OCI-LY7 (cell line): ENCODE measurements around the gene IRS1. TPM values are rescaled to one million over a fixed set of nuclear protein-coding genes. Genes with fewer than 3 reads are reported as not detected.

Experiments used
- BruUV-seq: library from RNA; stranded (reverse); fragments of 400-500 nt; replicated peaks from 2 replicates; lab custom pipeline; 2021; lab: Mats Ljungman, UMichigan
- CTCF ChIA-PET: fragments of 300-600 bp; sonication (Branson Sonifier 250); formaldehyde crosslinking; loops from one replicate; lab custom pipeline; 2022; ENCODE audit warnings: antibody characterized with exemption; ENCODE audit not compliant: unreplicated experiment; lab: Charles Lee
- POLR2A ChIA-PET: fragments of 300-600 bp; sonication (Branson Sonifier 250); formaldehyde crosslinking; loops from one replicate; lab custom pipeline; 2022; ENCODE audit warnings: antibody characterized with exemption; lab: Charles Lee
- DNase-seq: peaks from one replicate; pipeline ENCODE4 v3.0.0-alpha.2; 2015; ENCODE audit warnings: low spot score
- H2AFZ ChIP-seq: fragments of 200-600 bp; sonication (generic), shearing (Covaris generic); 2 replicates; pipeline ENCODE4 v1.6.1; 2014; ENCODE audit warnings: mild to moderate bottlenecking, antibody characterized with exemption, low read length, moderate library complexity
- H3K27ac ChIP-seq: fragments of 200-600 bp; sonication (generic); 2 replicates; pipeline ENCODE4 v1.5.1; 2014; ENCODE audit warnings: mixed run types, low read depth, mild to moderate bottlenecking, moderate library complexity, low read length, inconsistent platforms; ENCODE audit not compliant: poor library complexity, severe bottlenecking
- H3K36me3 ChIP-seq: fragments of 200-600 bp; sonication (generic); 2 replicates; pipeline ENCODE4 v1.6.1; 2014; ENCODE audit warnings: mild to moderate bottlenecking, antibody characterized with exemption, low read length, moderate library complexity, mixed read lengths; ENCODE audit not compliant: insufficient read depth
- H3K4me1 ChIP-seq: fragments of 200-600 bp; sonication (generic); 2 replicates; pipeline ENCODE4 v1.5.1; 2014; ENCODE audit warnings: mild to moderate bottlenecking, low read length; ENCODE audit not compliant: insufficient read depth, poor library complexity, severe bottlenecking
- H3K4me2 ChIP-seq: fragments of 200-600 bp; sonication (generic); 2 replicates; pipeline ENCODE4 v1.6.1; 2014; ENCODE audit warnings: mild to moderate bottlenecking, low read length
- H3K4me3 ChIP-seq: fragments of 200-600 bp; sonication (generic); 2 replicates; pipeline ENCODE4 v1.5.1; 2014; ENCODE audit warnings: mild to moderate bottlenecking, low read depth, low read length; ENCODE audit not compliant: poor library complexity, severe bottlenecking
- H3K79me2 ChIP-seq: fragments of 200-600 bp; sonication (generic); 2 replicates; pipeline ENCODE4 v1.6.1; 2016; ENCODE audit warnings: low read depth, mild to moderate bottlenecking, low read length, moderate library complexity, mixed read lengths; ENCODE audit not compliant: insufficient read depth
- H3K9me2 ChIP-seq: fragments of 200-600 bp; sonication (generic); 2 replicates; pipeline ENCODE4 v1.6.1; 2016; ENCODE audit warnings: mild to moderate bottlenecking, low read length, mixed read lengths; ENCODE audit not compliant: insufficient read depth
- H3K9me3 ChIP-seq: fragments of 200-600 bp; sonication (generic); 2 replicates; pipeline ENCODE4 v1.6.1; 2014; ENCODE audit warnings: mild to moderate bottlenecking, mixed run types, low read length, mixed read lengths
- H4K20me1 ChIP-seq: fragments of 200-600 bp; sonication (generic); 2 replicates; pipeline ENCODE4 v1.6.1; 2014; ENCODE audit warnings: mild to moderate bottlenecking, antibody characterized with exemption, low read length, moderate library complexity, mixed read lengths; ENCODE audit not compliant: insufficient read depth
- CTCF ChIP-seq: fragments of 200-600 bp; sonication (generic); conservative IDR thresholded peaks from 2 replicates; pipeline ENCODE4 v1.5.1; 2014; ENCODE audit warnings: mild to moderate bottlenecking, antibody characterized with exemption, low read length, moderate library complexity, mixed read lengths
- EZH2phosphoT487 ChIP-seq: fragments of 200-600 bp; sonication (generic); IDR thresholded peaks from 2 replicates; pipeline ENCODE4 v1.6.1; 2018; ENCODE audit warnings: low read depth, borderline replicate concordance, mild to moderate bottlenecking, mixed run types, antibody characterized with exemption, low read length, moderate library complexity, mixed read lengths
- intact Hi-C: fragments of 100-400 bp; cut with micrococcal nuclease; formaldehyde crosslinking; loops from one replicate; pipeline ENCODE4 v1.10.0; 2022; ENCODE audit not compliant: unreplicated experiment
- total RNA-seq, 2 experiments: library from RNA; depleted of rRNA in 1 of 2; stranded (reverse); fragments of >200 nt in 1 of 2; shearing (Covaris generic) in 1 of 2; gene quantifications; 2 replicates each; pipeline ENCODE4 v1.2.3, GENCODE V29; 2014 to 2022

IRS1 gene
- total RNA-seq, 2 experiments from 2014 or later = 18.1 to 23.5 TPM

- intact Hi-C loops = no loop called here
- CTCF ChIA-PET = no interaction called here
These were observed 28.6 kb upstream of the IRS1 start for GRCh38 chr2:226828191-226828590.

GRCh38 chr2:226825056-226825455 is 25.4 kb upstream of the IRS1 start:
- intact Hi-C loops = no loop called here
- Histone ChIP-seq H3K4me3 (no peak overlapping the region), H3K9me2 (no peaks in the 10 kb centered on the region), H3K9me3 (no peaks in the 10 kb centered on the region), H3K4me2 (no peak overlapping the region), H2AFZ (no peak overlapping the region), H3K4me1 (peaks cover 6% of the 10 kb centered on the region), H4K20me1 (no peaks in the 10 kb centered on the region), H3K27ac (no peak overlapping the region), H3K79me2 (no peaks in the 10 kb centered on the region), H3K36me3 (peaks cover 4% of the 10 kb centered on the region)
- DNase-seq = no peak
- BruUV-seq = no TSS peak
- ChIA-PET CTCF (interaction anchor here (0.5 kb wide), 1 partner anchor 25 kb away, joined by 3 read pairs; the partner anchor contains the start of gene IRS1), POLR2A (interaction anchor here (1.1 to 1.5 kb wide), 3 partner anchors 15 to 158 kb away, joined by 3 to 4 read pairs (median 3); no protein-coding TSS in a partner anchor)
- TF ChIP-seq EZH2phosphoT487 = no peak
- TF ChIP-seq CTCF = no peak

More at GRCh38 chr2:226828191-226828590, 28.6 kb upstream of the IRS1 start:
- BruUV-seq = no TSS peak
- Histone ChIP-seq H2AFZ (no peak overlapping the region), H3K4me1 (peaks cover 7% of the 10 kb centered on the region), H3K79me2 (peaks cover 5% of the 10 kb centered on the region), H3K27ac (no peak overlapping the region), H3K9me3 (no peaks in the 10 kb centered on the region), H3K9me2 (no peaks in the 10 kb centered on the region), H3K4me2 (no peak overlapping the region), H3K4me3 (no peak overlapping the region), H4K20me1 (no peaks in the 10 kb centered on the region; the same call in 1 of the 2 replicates), H3K36me3 (peaks cover 29% of the 10 kb centered on the region)
- DNase-seq = no peak
- TF ChIP-seq EZH2phosphoT487 = no peak
- no peak for TF ChIP-seq CTCF
- POLR2A ChIA-PET = interaction anchor here (1.0 to 2.3 kb wide), 3 partner anchors 11 to 154 kb away, joined by 3 to 5 read pairs (median 5); no protein-coding TSS in a partner anchor

GRCh38 chr2:226818930-226819329 is 19.3 kb upstream of the IRS1 start:
- intact Hi-C loops = loop anchor here (10.0 kb wide), 1 partner anchor 416 kb away; no protein-coding TSS in a partner anchor
- no TSS peak for BruUV-seq
- POLR2A ChIA-PET = interaction anchor here (1.7 kb wide), 1 partner anchor 11 kb away, joined by 3 read pairs; no protein-coding TSS in a partner anchor
- Histone ChIP-seq H3K27ac (no peak overlapping the region), H2AFZ (no peak overlapping the region), H3K79me2 (no peaks in the 10 kb centered on the region), H3K9me2 (no peaks in the 10 kb centered on the region), H3K4me2 (no peak overlapping the region), H3K9me3 (no peaks in the 10 kb centered on the region), H3K4me1 (no peaks in the 10 kb centered on the region), H4K20me1 (no peaks in the 10 kb centered on the region), H3K4me3 (no peak overlapping the region), H3K36me3 (peaks cover 4% of the 10 kb centered on the region)
- no peak for TF ChIP-seq CTCF
- TF ChIP-seq EZH2phosphoT487 = no peak
- CTCF ChIA-PET = no interaction called here
- DNase-seq = no peak
